Thymus (tissue), 11 donors: Measurements from ENCODE around the gene ZNF584. TPM values are rescaled to one million over a fixed set of nuclear protein-coding genes. Genes with fewer than 3 reads are reported as not detected.
"Not testable (repeated sequence)": the region's sequence is repeated elsewhere in the genome, so short reads cannot be mapped to it uniquely, and the experiment has no call there.

Experiments
- DNase-seq, 9 donors: peaks; one replicate each; pipeline ENCODE4 v3.0.0-alpha.2; 2013; ENCODE audit warnings: low spot score in 9 of 9, low read depth in 6 of 9, missing footprints in 1 of 9
- H3K27ac ChIP-seq, 2 donors: one replicate each; pipeline ENCODE4 v1.5.1; 2013; ENCODE audit warnings: control low read depth in 1 of 2, low read depth in 1 of 2, low read length in 1 of 2, mild to moderate bottlenecking in 1 of 2, moderate library complexity in 1 of 2
- H3K27me3 ChIP-seq, 2 donors: one replicate each; pipeline ENCODE4 v1.5.1; 2013; ENCODE audit warnings: low read length in 1 of 2; ENCODE audit not compliant: control insufficient read depth in 2 of 2, insufficient read depth in 1 of 2
- H3K36me3 ChIP-seq, 2 donors: one replicate each; pipeline ENCODE4 v1.5.1; 2013; ENCODE audit warnings: low read length in 1 of 2, mild to moderate bottlenecking in 1 of 2, moderate library complexity in 1 of 2; ENCODE audit not compliant: control insufficient read depth in 2 of 2, insufficient read depth in 2 of 2
- H3K4me1 ChIP-seq, 2 donors: one replicate each; pipeline ENCODE4 v1.5.1; 2013; ENCODE audit warnings: low read length in 2 of 2; ENCODE audit not compliant: control insufficient read depth in 2 of 2, insufficient read depth in 2 of 2
- H3K4me3 ChIP-seq, 2 donors: one replicate each; pipeline ENCODE4 v1.5.1; 2013; ENCODE audit warnings: low read length in 2 of 2, control low read depth in 1 of 2, mild to moderate bottlenecking in 1 of 2
- H3K9me3 ChIP-seq, 2 donors: one replicate each; pipeline ENCODE4 v1.5.1; 2013; ENCODE audit warnings: low read length in 1 of 2, mild to moderate bottlenecking in 1 of 2; ENCODE audit not compliant: control insufficient read depth in 2 of 2, insufficient read depth in 1 of 2
- WGBS: extraction: QIAGEN DNeasy Blood & Tissue Kit; methylation state at CpG from one replicate; pipeline ENCODE4 v1.1.7; 2013; 5-methylcytosine and 5-hydroxymethylcytosine counted together
- polyA plus RNA-seq: library from polyadenylated mRNA; stranded (reverse); fragments of 200-250 nt; gene quantifications from one replicate; pipeline ENCODE4 v1.2.3, GENCODE V29; 2013
- total RNA-seq: library from RNA; stranded (reverse); fragments of 120-200 nt; gene quantifications from one replicate; pipeline ENCODE4 v1.2.4, GENCODE V29; 2013
- donor health status: healthy.

The ZNF584 gene
- total and polyA plus RNA-seq, 2 donors, result 5.2 to 6.0 TPM

- WGBS, result 98% methylated on average over 7 of the region's 7 CpGs
- Histone ChIP-seq H3K27ac (no peak overlapping the region), H3K4me1 (no peaks in the 10 kb centered on the region), H3K36me3 (peaks cover 22 to 33% of the 10 kb centered on the region in 2 donors), H3K9me3 (peaks cover 0 to 4% of the 10 kb centered on the region in 2 donors), H3K27me3 (no peaks in the 10 kb centered on the region), H3K4me3 (no peak overlapping the region)
- no peak for DNase-seq
These were observed 8.6 kb downstream of the ZNF584 start for GRCh38 chr19:58417071-58417470.

GRCh38 chr19:58428617-58429016 lies 20.2 kb downstream of the ZNF584 start:
- DNase-seq, result no peak
- no peak overlapping the region for H3K27ac ChIP-seq
- 69% methylated on average over 1 of the region's 1 CpG for WGBS
- H3K4me1 ChIP-seq, result no peaks in the 10 kb centered on the region
- peaks cover 0 to 2% of the 10 kb centered on the region in 2 donors for H3K36me3 ChIP-seq
- no peaks in the 10 kb centered on the region for H3K27me3 ChIP-seq
- H3K4me3 ChIP-seq, result no peak overlapping the region
- peaks cover 5 to 52% of the 10 kb centered on the region in 2 donors for H3K9me3 ChIP-seq

GRCh38 chr19:58429745-58430144 lies 21.3 kb downstream of the ZNF584 start:
- DNase-seq, result no peak
- Histone ChIP-seq H3K4me1 (no peaks in the 10 kb centered on the region), H3K27me3 (no peaks in the 10 kb centered on the region), H3K36me3 (peaks cover 10 to 12% of the 10 kb centered on the region in 2 donors), H3K27ac (no peak overlapping the region), H3K9me3 (peaks cover 12 to 63% of the 10 kb centered on the region in 2 donors), H3K4me3 (no peak overlapping the region)

- no peak overlapping the region for H3K4me3 ChIP-seq
- no peak overlapping the region for H3K27ac ChIP-seq
- 100% methylated on average over 2 of the region's 2 CpGs for WGBS
These were observed 25.8 kb downstream of the ZNF584 start for GRCh38 chr19:58434217-58434616.

GRCh38 chr19:58439576-58440554 lies 31.4 kb downstream of the ZNF584 start, which contains the start of gene ZNF132:
ZNF132 (minus strand) TSS chr19:58440153; CDS start chr19:58439821, 332 bp downstream.
- peaks cover 1 to 8% of the 10 kb centered on the region in 2 donors for H3K36me3 ChIP-seq
- whole genome bisulfite sequencing, result 8% methylated on average over 59 of the region's 59 CpGs
- peak within 1 kb of the TSS; percentile 52 to 59 for H3K4me3 ChIP-seq
- H3K27me3 ChIP-seq, result peaks cover 5% of the 10 kb centered on the region in 2 donors
- peak within 1 kb of the TSS; percentile 59 to 83 for H3K27ac ChIP-seq
- DNase-seq, result peak; percentile 89 to 98 (median 94)
- peaks cover 6 to 13% of the 10 kb centered on the region in 2 donors for H3K4me1 ChIP-seq
- H3K9me3 ChIP-seq, result peaks cover 3 to 42% of the 10 kb centered on the region in 2 donors

More at GRCh38 chr19:58434217-58434616, 25.8 kb downstream of the ZNF584 start:
- DNase-seq, result no peak
- H3K9me3 ChIP-seq, result peaks cover 11 to 67% of the 10 kb centered on the region in 2 donors
- H3K4me1 ChIP-seq, result peaks cover 0 to under 1% of the 10 kb centered on the region in 2 donors
- H3K27me3 ChIP-seq, result no peaks in the 10 kb centered on the region
- peaks cover 13 to 21% of the 10 kb centered on the region in 2 donors for H3K36me3 ChIP-seq

- Histone ChIP-seq H3K27me3 (peaks cover 5% of the 10 kb centered on the region in 2 donors), H3K4me1 (peaks cover 6 to 13% of the 10 kb centered on the region in 2 donors), H3K36me3 (peaks cover 0 to 3% of the 10 kb centered on the region in 2 donors), H3K9me3 (peaks cover 3 to 37% of the 10 kb centered on the region in 2 donors), H3K27ac (peak overlapping the region; percentile 59 to 83), H3K4me3 (peak overlapping the region; percentile 52 to 59)
- 19% methylated on average over 31 of the region's 31 CpGs for WGBS
- DNase-seq, result no peak
These were observed 32.1 kb downstream of the ZNF584 start for GRCh38 chr19:58440556-58440955.

GRCh38 chr19:58442986-58443385 lies 34.5 kb downstream of the ZNF584 start:
- Histone ChIP-seq H3K9me3 (peaks cover 3 to 29% of the 10 kb centered on the region in 2 donors), H3K4me1 (peaks cover 6 to 13% of the 10 kb centered on the region in 2 donors)
- not testable (repeated sequence) for H3K27me3 ChIP-seq, H3K36me3 ChIP-seq, H3K27ac ChIP-seq, H3K4me3 ChIP-seq, DNase-seq
- 96% methylated on average over 7 of the region's 7 CpGs for WGBS

- DNase-seq, result not testable (repeated sequence)
These were observed 40.4 kb downstream of the ZNF584 start for GRCh38 chr19:58448860-58449259.

GRCh38 chr19:58449980-58450379 lies 41.5 kb downstream of the ZNF584 start:
- WGBS, result 63% methylated on average over 5 of the region's 5 CpGs
- H3K27me3 ChIP-seq, H3K4me3 ChIP-seq, H3K4me1 ChIP-seq, H3K27ac ChIP-seq, DNase-seq: not testable (repeated sequence)
- Histone ChIP-seq H3K36me3 (peaks cover 4 to 15% of the 10 kb centered on the region in 2 donors), H3K9me3 (peaks cover 4 to 12% of the 10 kb centered on the region in 2 donors)

More at GRCh38 chr19:58448860-58449259, 40.4 kb downstream of the ZNF584 start:
- H3K4me1 ChIP-seq, H3K27ac ChIP-seq, H3K27me3 ChIP-seq, H3K36me3 ChIP-seq, H3K4me3 ChIP-seq: not testable (repeated sequence)
- WGBS, result 79% methylated on average over 3 of the region's 3 CpGs
- H3K9me3 ChIP-seq, result peaks cover 4 to 12% of the 10 kb centered on the region in 2 donors
